GM12878 (cell line): ENCODE measurements around the gene OR51B6. TPM values are rescaled to one million over a fixed set of nuclear protein-coding genes. Genes with fewer than 3 reads are reported as not detected.

ENCODE experiments used
- ATAC-seq: fragments of 200-7000 bp; cut with Tn5 transposase; 3 replicates; pipeline ENCODE4 v1.9.1; 2020; ENCODE audit warnings: mild to moderate bottlenecking, moderate library complexity
- BruUV-seq: library from RNA; stranded (reverse); fragments of 400-500 nt; replicated peaks from 2 replicates; lab custom pipeline; 2021; lab: Mats Ljungman, UMichigan
- CTCF ChIA-PET: fragments of 300-600 bp; sonication (Branson Sonifier 250); formaldehyde crosslinking; extraction: SDS; loops from one replicate; lab custom pipeline; 2021; ENCODE audit warnings: inconsistent platforms; lab: Yijun Ruan, JAX
- POLR2A ChIA-PET: fragments of 350-600 bp; formaldehyde crosslinking; extraction: SDS; loops from one replicate; lab custom pipeline; 2021; ENCODE audit warnings: inconsistent platforms; lab: Charles Lee
- RAD21 ChIA-PET: fragments of 300-600 bp; sonication (Branson Sonifier 250); formaldehyde crosslinking; loops from one replicate; lab custom pipeline; 2023; ENCODE audit warnings: antibody characterized with exemption; ENCODE audit not compliant: unreplicated experiment; lab: Charles Lee
- SMC1A ChIA-PET: fragments of 300-600 bp; sonication (Branson Sonifier 250); formaldehyde crosslinking; loops from one replicate; lab custom pipeline; 2023; ENCODE audit not compliant: unreplicated experiment, uncharacterized antibody; lab: Charles Lee
- DNase-seq: peaks from one replicate; pipeline ENCODE4 v3.0.0-alpha.2; 2011; ENCODE audit warnings: low read depth, low spot score
- FAIRE-seq: peaks from 3 replicates; lab custom pipeline; 2011; peaks lifted over from hg19 to GRCh38; lab: Jason Lieb, UNC
- H2AFZ ChIP-seq: 2 replicates; pipeline ENCODE4 v1.6.0; 2011; ENCODE audit warnings: low read depth, low read length, control low read depth; ENCODE audit not compliant: control insufficient read depth
- H3K27ac ChIP-seq: 2 replicates; pipeline ENCODE4 v1.5.1; 2011; ENCODE audit warnings: control low read depth; ENCODE audit not compliant: control insufficient read depth, insufficient read depth
- H3K27me3 ChIP-seq, 2 experiments: replicated peaks in 1 of 2; 2 replicates each; pipeline versions ENCODE4 v1.6.0 to v1.6.1; 2011; ENCODE audit warnings: low read length in 1 of 2; ENCODE audit not compliant: control insufficient read depth in 2 of 2, insufficient read depth in 2 of 2
- H3K36me3 ChIP-seq, 2 experiments: 2 replicates each; pipeline ENCODE4 v1.5.1; 2011; ENCODE audit warnings: low read length in 1 of 2; ENCODE audit not compliant: control insufficient read depth in 2 of 2, insufficient read depth in 2 of 2
- H3K4me1 ChIP-seq: 2 replicates; pipeline ENCODE4 v1.6.1; 2011; ENCODE audit warnings: mild to moderate bottlenecking, low read length, moderate library complexity, mixed read lengths; ENCODE audit not compliant: control insufficient read depth, insufficient read depth
- H3K4me2 ChIP-seq: 2 replicates; pipeline ENCODE4 v1.6.0; 2011; ENCODE audit warnings: control low read depth; ENCODE audit not compliant: control insufficient read depth, insufficient read depth
- H3K4me3 ChIP-seq: fragments of 200-600 bp; sonication (generic); 2 replicates; pipeline ENCODE4 v1.5.1; 2016
- H3K79me2 ChIP-seq: 2 replicates; pipeline ENCODE4 v1.6.0; 2011; ENCODE audit warnings: low read length; ENCODE audit not compliant: control insufficient read depth, insufficient read depth
- H3K9ac ChIP-seq: 2 replicates; pipeline ENCODE4 v1.8.0; 2011; ENCODE audit warnings: low read length, control low read depth, mixed read lengths; ENCODE audit not compliant: control insufficient read depth, insufficient read depth
- H3K9me3 ChIP-seq: replicated peaks from 3 replicates; pipeline ENCODE4 v1.5.1; 2011; ENCODE audit warnings: mild to moderate bottlenecking, low read length; ENCODE audit not compliant: control insufficient read depth, insufficient read depth
- H4K20me1 ChIP-seq: 2 replicates; pipeline ENCODE4 v1.6.0; 2011; ENCODE audit not compliant: control insufficient read depth, insufficient read depth
- ASH2L ChIP-seq: fragments of 300-600, 200-600 bp; sonication (generic); IDR thresholded peaks from 2 replicates; pipeline ENCODE4 v1.6.1; 2017; ENCODE audit warnings: low read depth, mild to moderate bottlenecking, borderline replicate concordance
- EP300 ChIP-seq, 2 experiments: fragments of 150-350 bp in 1 of 2; IDR thresholded peaks; 2 replicates each; pipeline ENCODE4 v1.6.1; 2011 to 2012; ENCODE audit warnings: low read depth in 2 of 2, low read length in 2 of 2, borderline replicate concordance in 1 of 2, improper control_type of control experiment in 1 of 2, inconsistent platforms in 1 of 2; ENCODE audit not compliant: control insufficient read depth in 1 of 2
- ESRRA ChIP-seq: IDR thresholded peaks from 2 replicates; pipeline ENCODE4 v1.6.1; 2012; ENCODE audit warnings: mild to moderate bottlenecking, low read length, improper control_type of control experiment
- HDAC6 ChIP-seq: fragments of 200-600 bp; sonication (generic); IDR thresholded peaks from one replicate; pipeline ENCODE4 v1.8.0; 2017; ENCODE audit warnings: antibody characterized with exemption; ENCODE audit not compliant: unreplicated experiment
- HSF1 ChIP-seq: fragments of 150-350 bp; IDR thresholded peaks from 2 replicates; pipeline ENCODE4 v1.6.1; 2014; ENCODE audit warnings: mild to moderate bottlenecking, low read depth, low read length
- NBN ChIP-seq: fragments of 450-650 bp; IDR thresholded peaks from 2 replicates; pipeline ENCODE4 v1.6.1; 2016
- NR2C1 ChIP-seq: fragments of 450-650 bp; IDR thresholded peaks from 2 replicates; pipeline ENCODE4 v1.6.1; 2017; ENCODE audit warnings: antibody characterized with exemption, mild to moderate bottlenecking, moderate library complexity
- POU2F2 ChIP-seq: IDR thresholded peaks from 3 replicates; pipeline ENCODE4 v1.6.1; 2011; ENCODE audit warnings: low read depth, mild to moderate bottlenecking, low read length, borderline replicate concordance
- RAD21 ChIP-seq: IDR thresholded peaks from 2 replicates; pipeline ENCODE4 v1.6.1; 2011; ENCODE audit warnings: mild to moderate bottlenecking, low read depth, low read length, moderate library complexity; ENCODE audit not compliant: insufficient read depth
- RUNX3 ChIP-seq: IDR thresholded peaks from 2 replicates; pipeline ENCODE4 v1.6.1; 2012; ENCODE audit warnings: low read length, inconsistent platforms
- SMC3 ChIP-seq: IDR thresholded peaks from 2 replicates; pipeline ENCODE4 v1.6.1; 2011; ENCODE audit warnings: low read length, improper control_type of control experiment, borderline replicate concordance
- SUZ12 ChIP-seq: fragments of 200-600 bp; sonication (generic); IDR thresholded peaks from one replicate; pipeline ENCODE4 v1.6.1; 2018; ENCODE audit warnings: antibody characterized with exemption, mild to moderate bottlenecking; ENCODE audit not compliant: unreplicated experiment
- WGBS: methylation state at CpG from one replicate; pipeline ENCODE4 v1.1.6; 2016; ENCODE audit warnings: low lambda C conversion rate; ENCODE audit not compliant: insufficient replicate concordance, insufficient coverage; ENCODE audit errors: missing lambda C conversion rate; 5-methylcytosine and 5-hydroxymethylcytosine counted together
- in situ Hi-C: fragments of 300-500 bp; cut with MboI; formaldehyde crosslinking; loops from 9 replicates; pipeline ENCODE4 v1.14.3; 2018; ENCODE audit warnings: mixed read lengths
- intact Hi-C: fragments of 100-400 bp; cut with micrococcal nuclease; formaldehyde crosslinking; loops from one replicate; pipeline ENCODE4 v1.14.2; 2022; ENCODE audit not compliant: unreplicated experiment
- polyA plus RNA-seq, 11 experiments: library from polyadenylated mRNA; depleted of rRNA in 4 of 11; unstranded in 6 of 11; stranded (reverse) in 5 of 11; fragments of >200 nt; fragmentation: Nextera tagmentation in 4 of 11; fragmentation: Illumina TruSeq in 1 of 11; extraction: Ambion mirVana in 4 of 11; extraction: Trizol in 1 of 11; gene quantifications; 1 replicate in 1 of 11; 2 replicates in 10 of 11; pipeline versions ENCODE4 v1.2.1 to v1.2.3, GENCODE V29; 2011 to 2016; ENCODE audit warnings: inconsistent platforms in 2 of 11, missing spikeins in 2 of 11, low read depth in 1 of 11
- total RNA-seq, 4 experiments: library from RNA; depleted of rRNA in 3 of 4; stranded (reverse); fragments of >200 nt in 3 of 4; fragmentation: Illumina TruSeq in 1 of 4; extraction: Trizol in 1 of 4; gene quantifications; 2 replicates each; pipeline versions ENCODE4 v1.2.1 to v1.2.3, GENCODE V29; 2013 to 2021
- TF ChIP-seq, protein P1 (sequence below): IDR thresholded peaks from 2 replicates; pipeline ENCODE4 v1.6.1; 2012; ENCODE audit warnings: improper control_type of control experiment, low read depth, low read length; ENCODE audit not compliant: insufficient replicate concordance
- TF ChIP-seq, protein P2 (sequence below): IDR thresholded peaks from 2 replicates; pipeline ENCODE4 v1.6.1; 2011; ENCODE audit warnings: low read depth, mild to moderate bottlenecking, low read length, moderate library complexity, borderline replicate concordance; ENCODE audit errors: extremely low read depth

Gene OR51B6
- total and polyA plus RNA-seq, 10 of the 15 experiments (the other 5 are each of a cell fraction or from before 2014, with no cell fraction given) = 0.17 TPM; not detected in 9

DNA sequence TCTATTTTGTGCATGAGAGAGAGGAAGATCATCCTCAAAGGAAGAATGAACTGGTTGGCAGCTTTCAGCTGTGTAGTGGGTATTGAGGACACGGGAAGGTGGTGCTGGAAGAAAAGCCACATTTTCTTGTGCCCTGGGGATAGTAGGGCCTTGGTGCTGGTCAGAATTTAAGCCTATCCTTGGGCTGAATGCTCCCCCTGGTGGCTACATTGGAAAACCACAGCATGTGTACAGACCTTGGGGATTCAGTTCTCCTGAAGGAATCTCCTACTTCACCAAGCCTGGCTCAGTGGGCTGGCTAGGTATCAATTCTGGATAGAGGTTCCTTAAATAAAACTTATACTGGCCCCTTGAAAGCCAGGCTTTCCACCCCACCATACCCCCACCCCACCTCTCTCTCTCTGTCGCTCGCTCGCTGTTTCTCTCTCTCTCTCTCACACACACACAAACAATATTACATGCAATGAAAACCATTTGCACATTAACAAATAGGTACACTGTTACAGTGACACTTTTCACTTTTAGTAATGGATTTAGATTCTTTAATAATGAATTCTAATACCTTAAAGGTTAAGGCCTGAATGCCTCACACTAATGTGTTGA, 29.5 kb downstream of the OR51B6 start:
- RAD21 ChIA-PET = interaction anchor here (0.9 to 1.4 kb wide), 2 partner anchors 38 to 180 kb away, joined by 3 read pairs; partner anchors contain the start of gene OR51B5
- H3K4me1 ChIP-seq = no peaks in the 10 kb centered on the region
- in situ Hi-C loops (loop anchor here (5.0 kb wide), 1 partner anchor 259 kb away; no protein-coding TSS in a partner anchor), intact Hi-C loops (loop anchor here (1.0 to 5.0 kb wide), 6 partner anchors 90 to 1194 kb away; partner anchors contain the start of gene OR52N2)
- CTCF ChIA-PET = interaction anchor here (0.7 to 1.3 kb wide), 5 partner anchors 10 to 256 kb away, joined by 3 to 4 read pairs (median 3); no protein-coding TSS in a partner anchor
- no peaks in the 10 kb centered on the region for H3K27me3 ChIP-seq
- no peaks in the 10 kb centered on the region for H3K79me2 ChIP-seq
- FAIRE-seq = peak; percentile 85
- peak; percentile 98 for ATAC-seq
- no peak overlapping the region for H3K9ac ChIP-seq
- H3K4me3 ChIP-seq = no peak overlapping the region
- BruUV-seq = no TSS peak
- no peak overlapping the region for H3K27ac ChIP-seq
- DNase-seq = no peak
- POLR2A ChIA-PET = no interaction called here
- SMC1A ChIA-PET = interaction anchor here (1.2 kb wide), 1 partner anchor 110 kb away, joined by 3 read pairs; no protein-coding TSS in a partner anchor
- 50% methylated on average over 4 of the region's 4 CpGs for WGBS
- H3K9me3 ChIP-seq = no peaks in the 10 kb centered on the region
- no peaks in the 10 kb centered on the region for H3K36me3 ChIP-seq
- H3K4me2 ChIP-seq = no peak overlapping the region
- no peaks in the 10 kb centered on the region for H4K20me1 ChIP-seq
- H2AFZ ChIP-seq = no peak overlapping the region
- no peak for TF ChIP-seq NR2C1
- no peak for TF ChIP-seq ESRRA
- no peak for TF ChIP-seq EP300 (IDR thresholded peaks at IDR 0.05; ENCODE audit: borderline replicate concordance in 1 of 2, control insufficient read depth in 1 of 2, low read depth in 2 of 2, low read length in 2 of 2)
- no peak for TF ChIP-seq HSF1
- TF ChIP-seq NBN = no peak
- peak; percentile 92 for TF ChIP-seq SMC3
- TF ChIP-seq RAD21 = peak; percentile 83
- no peak for TF ChIP-seq SUZ12
- TF ChIP-seq RUNX3 = peak; percentile 83
- no peak for TF ChIP-seq POU2F2
- TF ChIP-seq, protein P1, sequence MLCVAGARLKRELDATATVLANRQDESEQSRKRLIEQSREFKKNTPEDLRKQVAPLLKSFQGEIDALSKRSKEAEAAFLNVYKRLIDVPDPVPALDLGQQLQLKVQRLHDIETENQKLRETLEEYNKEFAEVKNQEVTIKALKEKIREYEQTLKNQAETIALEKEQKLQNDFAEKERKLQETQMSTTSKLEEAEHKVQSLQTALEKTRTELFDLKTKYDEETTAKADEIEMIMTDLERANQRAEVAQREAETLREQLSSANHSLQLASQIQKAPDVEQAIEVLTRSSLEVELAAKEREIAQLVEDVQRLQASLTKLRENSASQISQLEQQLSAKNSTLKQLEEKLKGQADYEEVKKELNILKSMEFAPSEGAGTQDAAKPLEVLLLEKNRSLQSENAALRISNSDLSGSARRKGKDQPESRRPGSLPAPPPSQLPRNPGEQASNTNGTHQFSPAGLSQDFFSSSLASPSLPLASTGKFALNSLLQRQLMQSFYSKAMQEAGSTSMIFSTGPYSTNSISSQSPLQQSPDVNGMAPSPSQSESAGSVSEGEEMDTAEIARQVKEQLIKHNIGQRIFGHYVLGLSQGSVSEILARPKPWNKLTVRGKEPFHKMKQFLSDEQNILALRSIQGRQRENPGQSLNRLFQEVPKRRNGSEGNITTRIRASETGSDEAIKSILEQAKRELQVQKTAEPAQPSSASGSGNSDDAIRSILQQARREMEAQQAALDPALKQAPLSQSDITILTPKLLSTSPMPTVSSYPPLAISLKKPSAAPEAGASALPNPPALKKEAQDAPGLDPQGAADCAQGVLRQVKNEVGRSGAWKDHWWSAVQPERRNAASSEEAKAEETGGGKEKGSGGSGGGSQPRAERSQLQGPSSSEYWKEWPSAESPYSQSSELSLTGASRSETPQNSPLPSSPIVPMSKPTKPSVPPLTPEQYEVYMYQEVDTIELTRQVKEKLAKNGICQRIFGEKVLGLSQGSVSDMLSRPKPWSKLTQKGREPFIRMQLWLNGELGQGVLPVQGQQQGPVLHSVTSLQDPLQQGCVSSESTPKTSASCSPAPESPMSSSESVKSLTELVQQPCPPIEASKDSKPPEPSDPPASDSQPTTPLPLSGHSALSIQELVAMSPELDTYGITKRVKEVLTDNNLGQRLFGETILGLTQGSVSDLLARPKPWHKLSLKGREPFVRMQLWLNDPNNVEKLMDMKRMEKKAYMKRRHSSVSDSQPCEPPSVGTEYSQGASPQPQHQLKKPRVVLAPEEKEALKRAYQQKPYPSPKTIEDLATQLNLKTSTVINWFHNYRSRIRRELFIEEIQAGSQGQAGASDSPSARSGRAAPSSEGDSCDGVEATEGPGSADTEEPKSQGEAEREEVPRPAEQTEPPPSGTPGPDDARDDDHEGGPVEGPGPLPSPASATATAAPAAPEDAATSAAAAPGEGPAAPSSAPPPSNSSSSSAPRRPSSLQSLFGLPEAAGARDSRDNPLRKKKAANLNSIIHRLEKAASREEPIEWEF = no peak
- TF ChIP-seq, protein P2, sequence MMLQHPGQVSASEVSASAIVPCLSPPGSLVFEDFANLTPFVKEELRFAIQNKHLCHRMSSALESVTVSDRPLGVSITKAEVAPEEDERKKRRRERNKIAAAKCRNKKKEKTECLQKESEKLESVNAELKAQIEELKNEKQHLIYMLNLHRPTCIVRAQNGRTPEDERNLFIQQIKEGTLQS = no peak
- no peak for TF ChIP-seq HDAC6
- TF ChIP-seq ASH2L = no peak
